Esophagus mucosa (tissue), 1 donor: ENCODE results near the gene INPP5F. TPM values are rescaled to one million over a fixed set of nuclear protein-coding genes. Genes with fewer than 3 reads are reported as not detected.

Source experiments
- ATAC-seq: fragments of 200-7000 bp; cut with Tn5 transposase; one replicate; pipeline ENCODE4 v1.9.1; 2020
- total RNA-seq: library from RNA; stranded (reverse); gene quantifications from one replicate; pipeline ENCODE4 v1.2.4, GENCODE V29; 2023
- donor health status: DM: yes; HTN: yes; CAD: no.

The INPP5F gene, protein sequence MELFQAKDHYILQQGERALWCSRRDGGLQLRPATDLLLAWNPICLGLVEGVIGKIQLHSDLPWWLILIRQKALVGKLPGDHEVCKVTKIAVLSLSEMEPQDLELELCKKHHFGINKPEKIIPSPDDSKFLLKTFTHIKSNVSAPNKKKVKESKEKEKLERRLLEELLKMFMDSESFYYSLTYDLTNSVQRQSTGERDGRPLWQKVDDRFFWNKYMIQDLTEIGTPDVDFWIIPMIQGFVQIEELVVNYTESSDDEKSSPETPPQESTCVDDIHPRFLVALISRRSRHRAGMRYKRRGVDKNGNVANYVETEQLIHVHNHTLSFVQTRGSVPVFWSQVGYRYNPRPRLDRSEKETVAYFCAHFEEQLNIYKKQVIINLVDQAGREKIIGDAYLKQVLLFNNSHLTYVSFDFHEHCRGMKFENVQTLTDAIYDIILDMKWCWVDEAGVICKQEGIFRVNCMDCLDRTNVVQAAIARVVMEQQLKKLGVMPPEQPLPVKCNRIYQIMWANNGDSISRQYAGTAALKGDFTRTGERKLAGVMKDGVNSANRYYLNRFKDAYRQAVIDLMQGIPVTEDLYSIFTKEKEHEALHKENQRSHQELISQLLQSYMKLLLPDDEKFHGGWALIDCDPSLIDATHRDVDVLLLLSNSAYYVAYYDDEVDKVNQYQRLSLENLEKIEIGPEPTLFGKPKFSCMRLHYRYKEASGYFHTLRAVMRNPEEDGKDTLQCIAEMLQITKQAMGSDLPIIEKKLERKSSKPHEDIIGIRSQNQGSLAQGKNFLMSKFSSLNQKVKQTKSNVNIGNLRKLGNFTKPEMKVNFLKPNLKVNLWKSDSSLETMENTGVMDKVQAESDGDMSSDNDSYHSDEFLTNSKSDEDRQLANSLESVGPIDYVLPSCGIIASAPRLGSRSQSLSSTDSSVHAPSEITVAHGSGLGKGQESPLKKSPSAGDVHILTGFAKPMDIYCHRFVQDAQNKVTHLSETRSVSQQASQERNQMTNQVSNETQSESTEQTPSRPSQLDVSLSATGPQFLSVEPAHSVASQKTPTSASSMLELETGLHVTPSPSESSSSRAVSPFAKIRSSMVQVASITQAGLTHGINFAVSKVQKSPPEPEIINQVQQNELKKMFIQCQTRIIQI
- total RNA-seq: 7.6 TPM

DNA sequence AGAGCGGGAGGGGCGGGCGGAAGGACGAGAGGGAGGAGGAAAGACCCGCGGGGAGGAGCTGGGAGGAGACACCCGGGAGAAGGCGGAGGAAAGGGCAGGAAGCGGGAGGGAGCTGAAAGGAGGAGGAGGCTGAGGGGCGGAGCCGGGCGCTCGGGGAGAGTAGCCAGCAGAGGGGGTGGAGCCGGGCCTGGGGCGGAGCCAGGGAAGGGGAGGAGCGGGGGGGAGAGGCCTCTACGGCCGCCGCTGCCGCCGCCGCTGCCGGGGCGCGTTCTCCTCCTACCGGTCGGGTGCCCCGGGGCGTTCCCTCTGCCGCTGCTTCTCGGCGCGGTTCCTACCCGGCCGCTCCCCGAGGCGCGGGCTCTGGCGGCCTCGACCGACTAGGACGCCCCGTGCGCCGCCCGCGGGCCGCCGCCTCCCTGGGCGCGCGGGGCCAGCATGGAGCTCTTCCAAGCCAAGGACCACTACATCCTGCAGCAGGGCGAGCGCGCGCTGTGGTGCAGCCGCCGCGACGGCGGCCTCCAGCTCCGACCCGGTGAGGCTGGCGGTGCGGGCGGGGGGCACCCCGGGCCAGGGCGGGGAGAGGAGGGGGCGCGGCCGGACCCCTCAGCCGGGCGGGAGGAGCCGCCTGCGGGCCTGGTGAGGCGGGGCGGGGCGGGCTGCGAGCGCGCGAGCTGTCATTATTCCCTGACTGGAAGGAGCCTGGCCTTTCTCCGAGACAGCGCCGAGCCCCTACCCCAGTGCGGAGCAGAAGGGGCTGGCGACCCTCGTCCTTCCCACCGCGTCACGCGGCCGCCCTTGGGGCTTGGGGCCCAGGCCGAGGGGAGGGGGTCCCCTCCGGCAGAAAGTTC is at the start of gene INPP5F:
INPP5F (plus strand) TSS at position 223 of the 848 bp plus-strand sequence; CDS start at position 436, 213 bp downstream.
- ATAC-seq: peak; percentile 100

DNA sequence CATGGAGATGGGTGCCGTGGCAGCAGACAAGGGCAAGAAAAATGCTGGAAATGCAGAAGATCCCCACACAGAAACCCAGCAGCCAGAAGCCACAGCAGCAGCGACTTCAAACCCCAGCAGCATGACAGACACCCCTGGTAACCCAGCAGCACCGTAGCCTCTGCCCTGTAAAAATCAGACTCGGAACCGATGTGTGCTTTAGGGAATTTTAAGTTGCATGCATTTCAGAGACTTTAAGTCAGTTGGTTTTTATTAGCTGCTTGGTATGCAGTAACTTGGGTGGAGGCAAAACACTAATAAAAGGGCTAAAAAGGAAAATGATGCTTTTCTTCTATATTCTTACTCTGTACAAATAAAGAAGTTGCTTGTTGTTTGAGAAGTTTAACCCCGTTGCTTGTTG is 48.7 kb upstream of the INPP5F start:
- no peak for ATAC-seq

DNA sequence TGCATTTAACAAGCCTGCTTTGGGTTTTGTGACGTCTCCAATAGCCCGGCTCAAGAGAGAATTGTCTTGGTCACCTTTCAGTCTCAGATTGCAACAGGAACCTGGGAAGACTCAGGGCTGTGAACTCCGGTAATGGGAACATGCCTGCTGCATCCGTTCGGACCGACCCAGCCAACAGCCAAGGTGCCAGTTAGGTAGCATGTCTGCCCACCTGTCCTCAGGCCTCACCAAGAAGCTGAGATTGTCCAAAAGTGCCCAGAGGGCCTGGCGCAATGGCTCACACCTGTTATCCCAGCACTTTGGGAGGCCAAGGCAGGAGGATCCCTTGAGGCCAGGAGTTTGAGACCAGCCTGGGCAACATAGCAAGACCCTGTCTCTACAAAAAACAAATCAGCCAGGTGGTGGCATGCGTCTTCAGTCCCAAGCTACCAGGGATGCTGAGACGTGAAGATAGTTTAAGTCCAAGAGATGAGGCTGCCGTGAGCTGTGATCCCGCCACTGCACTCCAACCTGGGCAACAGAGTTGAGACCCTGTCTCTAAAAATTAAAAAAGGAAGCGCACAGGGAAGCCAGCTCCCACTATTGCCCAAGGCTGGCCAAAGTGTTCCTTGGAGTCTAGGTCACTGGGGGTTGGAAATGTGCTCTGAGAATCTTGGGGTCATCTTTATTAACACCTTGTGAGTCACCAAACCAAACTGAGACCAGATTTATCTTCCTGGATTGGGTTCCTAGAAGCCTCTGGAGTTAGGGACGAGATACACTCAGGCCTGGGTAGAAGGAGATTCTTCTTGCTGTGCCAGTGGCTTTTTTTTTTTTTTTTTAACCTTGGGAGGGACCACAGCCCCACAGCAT is 47.7 kb upstream of the INPP5F start:
- ATAC-seq: no peak

DNA sequence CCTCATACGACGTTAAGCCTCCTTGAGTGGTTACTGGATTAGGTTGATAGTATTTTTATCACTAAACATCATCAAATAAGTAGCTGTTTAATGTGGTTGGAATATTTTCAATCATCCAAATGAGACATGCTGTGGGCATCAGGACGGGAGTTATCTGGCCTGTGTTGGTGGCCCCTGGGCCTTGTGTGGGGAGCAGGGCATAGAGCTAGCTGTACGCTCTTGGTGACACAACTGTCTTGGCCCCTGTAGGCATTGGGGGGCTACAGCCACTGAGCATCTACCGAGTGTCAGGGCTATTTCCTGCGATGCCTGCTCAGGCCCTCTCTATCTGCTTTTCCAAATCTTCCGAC is 46.4 kb upstream of the INPP5F start:
- no peak for ATAC-seq

DNA sequence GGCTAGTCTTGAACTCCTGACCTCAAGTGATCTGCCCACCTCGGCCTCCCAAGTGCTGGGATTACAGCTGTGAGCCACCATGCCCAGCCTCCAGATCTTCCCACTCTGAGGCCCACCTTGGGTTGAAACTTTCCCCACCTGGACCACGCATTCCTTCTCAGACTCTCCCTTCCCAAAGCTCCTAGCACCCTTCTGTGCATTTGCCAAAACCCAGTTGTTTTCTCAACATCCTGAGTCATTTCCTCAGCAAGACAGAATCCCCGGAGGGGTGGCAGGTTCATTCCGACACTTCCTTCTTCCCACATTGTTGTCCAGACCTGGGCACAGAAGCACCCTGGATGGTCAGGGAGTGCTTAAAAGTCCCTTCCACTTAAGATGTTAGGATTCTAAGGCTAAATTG is 45.8 kb upstream of the INPP5F start:
- peak; percentile 43 for ATAC-seq

DNA sequence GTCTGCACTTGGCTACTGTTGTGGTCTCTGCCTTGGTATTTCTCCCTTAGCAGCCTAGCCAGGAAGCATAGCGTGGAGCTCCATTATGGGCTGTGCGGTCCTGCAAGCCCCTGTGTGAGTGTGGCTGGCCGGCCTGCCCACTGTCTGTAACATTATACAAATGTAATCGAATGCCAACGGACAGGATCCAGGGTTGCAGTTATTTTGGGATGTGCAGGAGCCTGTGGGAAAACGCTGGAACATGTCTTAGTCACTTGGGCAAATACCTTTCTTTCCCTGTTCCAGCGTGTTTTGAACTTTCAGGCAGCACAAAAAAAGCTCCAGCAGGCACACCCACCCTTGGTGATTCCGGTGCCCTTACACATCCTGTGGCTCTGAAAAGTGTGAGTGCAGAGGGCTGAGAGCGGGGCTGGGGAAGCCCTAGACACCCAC is 45.2 kb upstream of the INPP5F start:
- peak; percentile 49 for ATAC-seq

DNA sequence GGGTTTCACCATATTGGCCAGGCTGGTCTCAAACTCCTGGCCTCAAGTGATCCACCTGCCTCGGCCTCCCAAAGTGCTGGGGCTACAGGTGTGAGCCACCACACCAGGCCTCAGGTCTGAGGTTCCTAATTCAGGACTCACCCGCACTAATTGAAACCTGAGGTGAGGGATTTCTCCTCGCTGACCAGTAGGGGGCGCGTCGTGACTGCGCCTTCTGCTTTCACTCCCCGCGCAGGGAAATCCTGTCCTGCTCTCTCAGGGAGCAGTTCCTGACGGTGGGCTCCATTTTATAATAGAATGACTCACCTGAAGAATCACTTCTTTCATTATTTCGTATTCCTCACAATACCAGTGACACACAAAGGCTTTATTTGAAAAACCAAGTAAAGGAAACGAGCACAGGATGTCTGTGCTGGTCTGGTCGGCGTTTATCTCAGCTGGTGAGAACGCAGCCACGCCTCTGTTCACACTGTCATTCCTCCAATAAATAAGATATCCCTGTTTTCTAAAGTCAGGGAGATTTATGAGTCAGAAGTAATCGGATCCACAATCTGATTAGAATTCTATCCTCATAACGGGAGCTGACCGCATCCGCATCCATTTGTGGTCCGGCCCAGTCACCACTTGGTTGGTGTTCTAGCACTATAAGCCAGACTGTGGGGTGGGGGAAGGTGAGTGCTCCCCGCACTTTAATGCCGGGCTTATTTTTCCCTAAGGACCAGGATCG is 39.2 kb upstream of the INPP5F start:
- ATAC-seq: peak; percentile 64

DNA sequence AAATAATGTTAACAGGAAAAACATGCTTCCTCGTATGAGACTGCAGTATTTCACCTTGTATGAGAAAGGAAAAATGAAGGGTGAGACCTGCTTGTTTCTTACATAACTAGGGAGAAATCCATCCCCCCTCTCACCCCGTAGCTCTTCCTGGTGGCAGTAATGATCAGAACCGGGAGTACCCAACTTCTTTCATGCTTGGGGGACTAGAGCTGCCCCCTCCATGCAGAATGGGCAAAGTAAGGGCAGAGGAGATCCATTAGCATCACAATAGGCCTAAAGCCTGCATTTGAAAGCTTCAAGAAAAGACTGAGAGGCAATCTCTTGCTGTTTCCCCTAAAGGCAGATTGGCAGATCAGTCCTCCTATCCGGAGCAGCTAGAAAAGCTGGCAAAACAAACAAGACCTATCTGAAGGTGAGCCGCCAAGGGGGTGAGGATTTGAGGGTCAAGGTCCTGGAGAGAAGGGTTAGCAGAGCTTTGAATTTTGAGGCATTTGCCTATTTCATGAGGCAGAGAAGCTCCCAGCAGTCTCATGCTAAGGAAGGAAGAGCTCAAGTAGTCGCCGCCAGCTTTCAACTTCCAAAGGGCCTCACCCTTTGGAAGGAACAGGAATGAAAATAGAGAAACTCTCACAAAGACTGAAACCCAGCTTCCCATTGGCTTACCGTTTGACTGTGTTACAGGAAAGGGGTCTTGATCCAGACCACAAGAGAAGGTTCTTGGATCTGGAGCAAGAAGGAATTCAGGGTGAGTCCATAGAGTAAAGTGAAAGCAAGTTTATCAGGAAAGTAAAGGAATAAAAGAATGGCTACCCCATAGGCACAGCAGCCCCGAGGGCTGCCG is 38.4 kb upstream of the INPP5F start:
- no peak for ATAC-seq

DNA sequence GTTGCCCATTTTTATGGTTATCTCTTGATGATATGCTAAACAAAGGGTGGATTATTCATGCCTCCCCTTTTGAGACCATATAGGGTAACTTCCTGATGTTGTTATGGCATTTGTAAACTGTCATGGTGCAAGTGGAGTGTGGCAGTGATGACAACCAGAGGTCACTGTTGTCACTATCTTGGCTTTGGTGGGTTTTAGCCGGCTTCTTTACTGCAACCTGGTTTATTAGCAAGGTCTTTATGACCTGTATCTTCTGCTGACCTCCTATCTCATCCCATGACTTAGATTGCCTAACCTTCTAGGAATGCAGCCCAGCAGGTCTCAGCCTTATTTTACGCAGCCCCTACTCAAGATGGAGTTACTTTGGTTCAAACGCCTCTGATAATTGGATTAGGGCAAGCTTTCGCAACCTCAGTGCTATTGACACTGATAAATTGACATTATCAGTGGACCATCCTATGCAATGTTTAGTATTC is 37.8 kb upstream of the INPP5F start:
- no peak for ATAC-seq

DNA sequence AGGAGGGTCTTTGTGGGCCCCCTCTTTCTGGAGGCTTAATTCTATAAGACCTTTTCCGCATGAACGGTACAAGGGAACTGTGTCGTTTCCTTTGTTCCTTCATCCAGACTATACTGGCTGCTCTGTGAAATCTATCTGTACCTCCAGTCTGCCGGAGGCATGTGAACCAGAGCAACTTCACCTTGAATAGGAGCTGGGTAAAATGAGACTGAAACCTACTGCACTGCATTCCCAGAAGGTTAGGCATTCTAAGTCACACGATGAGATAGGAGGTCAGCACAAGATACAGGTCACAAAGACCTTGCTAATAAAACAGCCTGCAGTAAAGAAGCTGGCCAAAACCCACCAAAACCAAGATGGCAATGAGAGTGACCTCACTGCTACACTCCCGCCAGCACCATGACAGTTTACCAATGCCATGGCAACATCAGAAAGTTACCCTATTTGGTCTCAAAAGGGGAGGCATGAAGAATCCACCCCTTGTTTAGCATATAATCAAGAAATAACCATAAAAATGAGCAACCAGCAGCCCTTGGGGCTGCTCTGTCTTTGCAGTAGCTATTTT is 36.8 kb upstream of the INPP5F start:
- ATAC-seq: no peak

DNA sequence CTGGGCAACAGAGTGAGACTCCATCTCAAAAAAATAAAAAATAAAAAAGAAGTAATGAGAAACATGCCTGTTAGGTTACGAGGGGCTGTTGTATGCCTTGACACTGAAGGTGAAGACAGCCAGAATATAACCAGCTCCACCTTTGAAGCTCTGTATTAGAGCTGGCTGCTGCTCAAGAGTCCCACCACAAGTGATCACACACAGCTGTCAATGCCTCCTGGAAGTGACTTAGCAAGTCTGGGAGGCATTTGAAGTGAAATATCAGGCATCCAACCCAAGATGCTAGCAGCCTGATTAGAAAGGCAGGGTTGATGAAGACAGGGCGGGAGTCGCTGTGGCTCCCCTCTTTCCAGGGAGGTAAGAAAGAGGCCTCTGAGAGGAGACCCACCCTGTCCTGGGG is 34.1 kb upstream of the INPP5F start:
- no peak for ATAC-seq

DNA sequence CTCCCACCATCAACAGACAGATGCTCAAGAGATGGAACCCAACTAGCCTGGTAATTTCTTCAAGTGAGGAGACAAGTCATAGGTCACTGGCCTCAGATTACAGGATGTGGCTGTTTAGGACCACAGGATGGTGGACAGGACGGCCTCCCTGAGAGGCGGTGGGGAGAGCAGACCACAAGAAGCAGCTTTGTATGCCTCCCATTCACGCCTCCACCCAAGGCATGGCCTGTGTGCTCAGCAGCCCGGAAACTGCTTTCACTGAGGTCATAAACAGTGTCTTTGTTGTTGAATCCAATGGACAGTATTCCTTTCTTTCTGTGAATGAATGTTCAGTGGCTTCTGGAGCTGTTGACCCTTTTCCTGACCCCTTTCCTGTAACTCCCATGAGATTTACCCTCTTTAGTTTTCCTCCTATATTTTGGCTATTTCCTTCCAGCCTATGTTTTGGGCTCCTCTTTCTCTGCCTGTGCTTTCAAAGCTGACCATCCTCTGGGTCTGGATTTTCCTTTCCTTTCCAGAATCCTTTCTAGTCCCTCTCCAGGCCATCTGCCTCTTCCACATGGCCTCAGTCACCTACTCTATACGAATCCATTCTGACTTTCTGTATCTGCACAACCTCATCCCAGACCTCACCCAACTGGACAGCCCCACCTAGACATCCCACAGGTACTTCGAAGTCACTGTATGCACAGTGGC is 32.4 kb upstream of the INPP5F start:
- ATAC-seq: no peak

DNA sequence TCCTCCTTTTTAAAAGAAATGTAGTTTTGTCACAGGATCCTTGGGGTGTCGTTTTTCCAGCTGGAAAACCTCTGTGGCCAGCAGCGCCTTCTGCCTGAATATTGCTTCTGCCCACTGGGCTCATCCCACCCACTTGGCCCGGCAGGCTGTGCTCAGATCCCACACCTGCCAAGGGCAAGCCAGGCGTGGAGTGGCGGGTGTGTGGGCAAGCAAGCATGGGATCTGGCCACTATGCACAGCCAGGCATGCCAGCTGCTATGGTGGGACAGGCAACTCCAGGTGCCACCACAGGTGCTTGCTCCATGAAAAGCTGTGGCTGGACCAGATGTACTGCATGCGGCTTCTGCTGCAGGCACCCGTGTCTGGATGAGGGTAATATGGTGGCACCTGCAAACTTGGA is 31.2 kb upstream of the INPP5F start:
- no peak for ATAC-seq

DNA sequence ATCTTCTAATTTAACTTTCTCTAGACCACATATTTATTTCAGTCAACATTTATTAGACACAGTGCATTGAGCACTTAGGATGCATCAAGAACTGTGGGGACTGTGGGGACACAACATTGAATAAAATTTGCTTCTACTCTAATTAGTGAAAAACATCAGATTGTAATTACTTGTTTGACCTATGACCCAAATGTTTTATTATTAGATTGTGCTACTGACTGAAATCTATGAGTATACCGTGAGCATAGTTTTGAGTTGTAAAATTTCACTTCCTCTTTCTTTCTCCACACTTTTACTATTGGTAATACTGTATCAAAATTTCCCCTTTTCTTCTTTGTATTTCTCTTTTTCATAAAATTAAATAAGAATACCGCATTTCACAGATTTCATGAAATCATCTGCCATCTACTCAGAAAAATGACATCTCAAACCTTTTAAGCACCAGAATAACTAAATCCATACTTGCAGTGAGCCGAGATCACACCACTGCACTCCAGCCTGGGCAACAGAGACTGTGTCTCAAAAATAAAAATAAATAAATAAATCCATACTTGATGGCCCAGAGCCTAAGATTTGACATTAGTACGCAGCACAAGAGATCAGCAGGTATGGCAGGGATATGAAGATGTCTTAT is 25.4 kb upstream of the INPP5F start:
- no peak for ATAC-seq

DNA sequence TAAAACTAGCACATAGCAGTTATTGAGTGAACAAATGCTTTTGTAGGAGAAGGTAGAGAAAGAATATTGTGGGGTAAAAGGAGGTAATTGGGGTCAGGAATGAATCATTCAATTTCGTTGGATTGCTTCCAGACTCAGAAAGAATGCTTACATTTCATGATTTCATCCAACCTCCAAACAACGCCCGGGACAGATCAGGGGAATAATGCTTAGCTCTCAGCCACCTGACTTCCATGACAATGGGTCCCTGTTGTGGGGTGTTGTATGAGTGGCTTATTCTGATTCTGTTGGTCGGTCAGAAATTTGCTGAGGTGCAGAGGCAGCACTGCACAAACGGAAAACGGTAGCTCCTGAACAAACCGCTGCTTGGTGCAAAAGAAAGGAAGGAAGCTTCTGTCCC is 24.0 kb upstream of the INPP5F start:
- ATAC-seq: no peak

DNA sequence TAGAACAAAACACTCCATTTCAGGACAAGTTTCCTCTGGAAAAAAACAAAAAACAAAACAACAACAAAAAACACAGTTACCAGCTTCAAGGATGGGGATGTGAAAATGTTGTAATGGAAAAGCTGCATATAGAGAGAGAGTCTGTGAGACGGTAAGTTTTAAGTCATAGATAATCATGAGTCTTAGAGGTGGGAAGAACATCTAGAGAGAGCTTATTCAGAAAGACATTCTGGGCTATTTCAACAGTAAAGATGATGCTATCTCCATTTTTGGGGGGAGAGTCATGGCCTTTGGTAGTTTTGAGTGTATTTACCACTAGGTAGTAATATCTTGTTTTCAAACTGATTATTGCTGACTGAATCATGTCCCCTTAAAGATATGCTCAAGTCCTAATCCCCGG is 23.3 kb upstream of the INPP5F start:
- no peak for ATAC-seq

DNA sequence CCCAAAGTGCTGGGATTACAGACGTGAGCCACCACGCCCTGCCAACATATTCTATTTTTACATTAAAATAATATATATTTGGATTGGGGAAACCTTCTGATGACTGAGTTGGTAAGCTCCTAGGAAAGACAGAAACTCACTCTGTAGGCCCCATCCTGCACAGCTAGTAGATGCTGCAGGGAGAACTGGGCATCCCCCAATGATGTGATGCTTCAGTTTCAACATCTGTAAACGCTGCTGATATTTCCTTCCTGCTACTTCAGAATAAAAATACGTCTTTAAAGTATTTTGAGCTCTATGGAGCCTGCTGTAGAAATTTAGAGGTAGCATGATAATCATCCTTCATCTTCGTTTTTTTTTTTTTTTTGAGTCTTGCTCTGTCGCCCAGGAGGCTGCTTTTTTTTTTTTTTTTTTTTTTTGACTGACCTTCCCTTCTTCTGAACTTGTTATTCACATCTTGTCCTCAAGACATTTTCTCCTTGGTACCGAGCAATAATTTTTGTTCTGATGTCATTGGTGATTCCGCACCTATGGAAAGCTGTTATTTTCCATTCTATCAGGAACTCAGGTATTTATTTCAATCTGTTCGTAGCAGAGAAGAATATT is 21.8 kb upstream of the INPP5F start:
- no peak for ATAC-seq

DNA sequence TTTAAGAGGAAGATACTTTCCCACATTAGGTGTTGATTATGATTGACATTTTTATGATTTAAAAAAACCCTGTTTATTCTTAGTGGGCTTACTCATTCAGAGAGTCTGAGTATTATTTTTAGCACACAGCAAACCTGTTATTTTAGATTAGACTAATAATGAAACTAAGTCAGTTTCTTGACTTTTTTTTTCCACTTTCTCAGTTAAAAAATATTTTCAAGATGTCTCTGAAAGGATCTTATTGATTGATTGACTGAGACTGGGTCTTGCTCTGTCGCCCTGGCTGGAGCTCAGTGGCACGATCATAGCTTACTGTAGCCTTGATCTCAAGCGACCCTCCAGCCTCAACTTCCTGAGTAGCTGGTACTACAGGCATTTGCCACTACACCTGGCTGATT is 20.4 kb upstream of the INPP5F start:
- no peak for ATAC-seq
